Sigmoid colon (tissue), 4 donors: Measurements from ENCODE around the gene EBF4.

Experiments used
- POLR2A ChIP-seq, 2 donors: fragments of 450-650 bp; IDR thresholded peaks; one replicate each; pipeline ENCODE4 v1.6.1; 2016; ENCODE audit warnings: antibody characterized with exemption in 2 of 2, mild to moderate bottlenecking in 2 of 2, moderate library complexity in 2 of 2
- POLR2AphosphoS5 ChIP-seq, 4 donors: sonication (generic); formaldehyde crosslinking; IDR thresholded peaks; one replicate each; pipeline ENCODE4 v1.6.1; 2017; ENCODE audit warnings: antibody characterized with exemption in 4 of 4
- TF ChIP-seq, protein P1 (sequence below), 4 experiments: fragments of 450-650 bp in 3 of 4; fragments of 200-600 bp in 1 of 4; IDR thresholded peaks; one replicate each; pipeline ENCODE4 v1.5.1; 2016 to 2019; ENCODE audit warnings: antibody characterized with exemption in 4 of 4, mild to moderate bottlenecking in 3 of 4, moderate library complexity in 2 of 4

DNA sequence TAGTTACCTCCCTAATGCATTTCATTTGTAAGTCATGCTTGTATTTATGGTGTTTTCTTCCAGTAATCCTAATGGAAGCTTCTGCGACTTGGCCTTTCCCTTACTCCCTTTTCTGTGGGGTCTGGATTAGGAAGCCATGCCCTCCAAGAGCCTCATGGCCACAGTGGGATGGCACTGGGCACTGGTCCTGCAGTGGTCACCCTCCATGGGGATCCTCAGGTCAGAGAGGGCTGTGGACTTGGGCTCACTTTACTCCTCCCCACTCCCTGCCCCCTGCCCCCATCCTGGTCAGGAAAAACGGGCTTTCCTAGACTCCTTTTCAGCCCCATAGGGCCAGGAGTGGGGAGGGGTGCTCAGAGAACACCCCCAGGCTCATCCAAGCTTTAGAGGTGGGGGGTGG is 49.9 kb downstream of the EBF4 start:
- TF ChIP-seq, protein P1, sequence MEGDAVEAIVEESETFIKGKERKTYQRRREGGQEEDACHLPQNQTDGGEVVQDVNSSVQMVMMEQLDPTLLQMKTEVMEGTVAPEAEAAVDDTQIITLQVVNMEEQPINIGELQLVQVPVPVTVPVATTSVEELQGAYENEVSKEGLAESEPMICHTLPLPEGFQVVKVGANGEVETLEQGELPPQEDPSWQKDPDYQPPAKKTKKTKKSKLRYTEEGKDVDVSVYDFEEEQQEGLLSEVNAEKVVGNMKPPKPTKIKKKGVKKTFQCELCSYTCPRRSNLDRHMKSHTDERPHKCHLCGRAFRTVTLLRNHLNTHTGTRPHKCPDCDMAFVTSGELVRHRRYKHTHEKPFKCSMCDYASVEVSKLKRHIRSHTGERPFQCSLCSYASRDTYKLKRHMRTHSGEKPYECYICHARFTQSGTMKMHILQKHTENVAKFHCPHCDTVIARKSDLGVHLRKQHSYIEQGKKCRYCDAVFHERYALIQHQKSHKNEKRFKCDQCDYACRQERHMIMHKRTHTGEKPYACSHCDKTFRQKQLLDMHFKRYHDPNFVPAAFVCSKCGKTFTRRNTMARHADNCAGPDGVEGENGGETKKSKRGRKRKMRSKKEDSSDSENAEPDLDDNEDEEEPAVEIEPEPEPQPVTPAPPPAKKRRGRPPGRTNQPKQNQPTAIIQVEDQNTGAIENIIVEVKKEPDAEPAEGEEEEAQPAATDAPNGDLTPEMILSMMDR (IDR thresholded peaks at IDR 0.05): no peak
- TF ChIP-seq POLR2A (IDR thresholded peaks at IDR 0.05) (no peak), POLR2AphosphoS5 (IDR thresholded peaks at IDR 0.05) (no peak)
